Measurements from ENCODE around the gene ABHD1. TPM values are rescaled to one million over a fixed set of nuclear protein-coding genes. Genes with fewer than 3 reads are reported as not detected.
A peak's percentile ranks its signal among the peaks of the same experiment; 100 is the strongest.

ABHD1 gene
- total RNA-seq, 5 donors from 2014 or later (not counting 1 experiment from before 2014, with no cell fraction given): 0.66 to 1.4 (median 1.2) TPM

DNA sequence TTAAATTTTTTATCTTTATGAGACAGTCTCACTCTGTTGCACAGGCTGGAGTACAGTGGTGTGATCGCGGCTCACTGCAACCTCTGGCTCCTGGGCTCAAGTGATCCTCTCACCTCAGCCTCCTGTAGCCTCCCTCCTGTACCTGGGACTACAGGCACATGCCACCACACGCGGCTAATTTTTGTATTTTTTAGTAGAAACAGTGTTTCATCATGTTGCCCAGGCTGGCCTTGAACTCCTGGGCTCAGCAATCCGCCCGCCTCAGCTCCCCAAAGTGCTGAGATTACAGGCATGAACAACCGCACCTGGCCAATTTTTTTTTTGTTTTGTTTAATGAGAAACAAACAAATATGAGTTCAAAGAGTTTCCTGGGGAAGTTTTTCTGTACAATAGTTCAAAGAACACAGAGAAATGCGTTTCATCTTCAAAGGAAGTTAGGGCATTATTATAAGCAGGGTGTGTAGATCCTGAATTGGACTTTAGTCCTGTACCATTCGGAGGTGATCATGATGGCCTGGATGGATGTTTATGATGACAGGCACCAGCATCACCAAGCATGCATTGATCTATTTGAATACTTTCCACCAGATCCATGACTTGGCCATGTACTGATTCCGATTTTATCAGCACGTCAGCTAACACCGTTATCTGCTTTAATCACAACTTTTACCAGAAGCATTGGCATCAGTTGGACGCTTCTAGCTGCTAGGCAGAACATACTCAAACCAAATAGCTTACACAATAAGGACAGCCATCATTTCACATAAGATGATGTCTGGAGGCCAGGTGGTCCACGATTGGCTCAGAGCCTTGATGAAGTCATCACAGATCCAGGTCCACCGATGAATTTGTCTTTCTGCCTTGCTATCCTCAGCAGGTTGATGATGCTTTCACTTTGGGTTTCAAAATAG lies 54.1 kb downstream of the ABHD1 start:
- H3K4me1 Mint-ChIP-seq: no peaks in the 10 kb centered on the region
- H3K36me3 ChIP-seq (ENCODE audit: control insufficient read depth in 2 of 2, extremely low read depth in 1 of 2, insufficient read depth in 1 of 2, low read length in 1 of 2): no peaks in the 10 kb centered on the region
- H3K27ac Mint-ChIP-seq: no peak overlapping the region
- 79% methylated on average over 5 of the region's 15 CpGs for WGBS (ENCODE audit: insufficient coverage)
- H3K27me3 Mint-ChIP-seq: peaks cover 32 to 37% of the 10 kb centered on the region in 2 donors
- H3K9me3 Mint-ChIP-seq: no peaks in the 10 kb centered on the region
- H3K4me3 Mint-ChIP-seq: no peak overlapping the region
- ATAC-seq (replicated peaks in 1 of 4) (no peak), DNase-seq (no peak)
- peaks cover 2 to 36% of the 10 kb centered on the region in 2 experiments for H3K27me3 ChIP-seq (replicated peaks in 1 of 2; ENCODE audit: control insufficient read depth in 2 of 2, extremely low read depth in 1 of 2, insufficient read depth in 2 of 2, low read length in 1 of 2)
- no peak overlapping the region for H3K4me3 ChIP-seq (ENCODE audit: control insufficient read depth in 1 of 2, extremely low read depth in 1 of 2, low read length in 1 of 2)
- POLR2A ChIA-PET: no interaction called here
- no peaks in the 10 kb centered on the region for H3K4me1 ChIP-seq (ENCODE audit: control insufficient read depth in 1 of 2, extremely low read depth in 1 of 2, insufficient read depth in 2 of 2, low read length in 2 of 2)
- no peaks in the 10 kb centered on the region for H3K9me3 ChIP-seq
- H3K27ac ChIP-seq (ENCODE audit: low read length): no peak overlapping the region
- H3K36me3 Mint-ChIP-seq: no peaks in the 10 kb centered on the region
- CTCF ChIA-PET: interaction anchor here (0.6 to 0.7 kb wide), 4 partner anchors 11 to 107 kb away, joined by 4 to 7 read pairs (median 4); no protein-coding TSS in a partner anchor

DNA sequence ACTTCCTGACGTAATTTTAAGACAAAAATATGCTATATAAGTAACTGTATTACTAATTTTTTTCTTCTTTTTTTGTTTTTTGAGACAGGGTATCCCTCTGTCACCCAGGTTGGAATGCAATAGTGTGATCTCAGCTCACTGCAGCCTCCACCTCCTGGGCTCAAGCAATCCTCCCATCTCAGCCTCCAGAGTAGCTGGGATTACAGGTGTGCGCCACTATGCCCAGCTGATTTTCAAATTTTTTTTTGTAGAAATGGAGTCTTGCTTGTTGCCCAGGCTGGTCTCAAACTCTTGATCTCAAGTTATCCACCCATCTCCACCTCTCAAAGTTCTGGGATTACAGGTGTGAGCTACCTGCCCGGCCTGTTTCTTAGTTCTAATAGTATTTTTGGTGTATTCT lies 54.9 kb downstream of the ABHD1 start:
- Mint-ChIP-seq H3K27ac (no peak overlapping the region), H3K9me3 (no peaks in the 10 kb centered on the region), H3K27me3 (peaks cover 33 to 38% of the 10 kb centered on the region in 2 donors), H3K4me1 (no peaks in the 10 kb centered on the region), H3K36me3 (no peaks in the 10 kb centered on the region), H3K4me3 (no peak overlapping the region)
- H3K4me1 ChIP-seq (ENCODE audit: control insufficient read depth in 1 of 2, extremely low read depth in 1 of 2, insufficient read depth in 2 of 2, low read length in 2 of 2): no peaks in the 10 kb centered on the region
- WGBS (ENCODE audit: insufficient coverage): no CpG with 5 or more reads among the region's 3 CpGs
- H3K4me3 ChIP-seq (ENCODE audit: control insufficient read depth in 1 of 2, extremely low read depth in 1 of 2, low read length in 1 of 2): no peak overlapping the region
- CTCF ChIA-PET: no interaction called here
- POLR2A ChIA-PET: no interaction called here
- H3K36me3 ChIP-seq (ENCODE audit: control insufficient read depth in 2 of 2, extremely low read depth in 1 of 2, insufficient read depth in 1 of 2, low read length in 1 of 2): no peaks in the 10 kb centered on the region
- H3K27me3 ChIP-seq (replicated peaks in 1 of 2; ENCODE audit: control insufficient read depth in 2 of 2, extremely low read depth in 1 of 2, insufficient read depth in 2 of 2, low read length in 1 of 2): peaks cover 0 to 33% of the 10 kb centered on the region in 2 experiments
- no peak overlapping the region for H3K27ac ChIP-seq (ENCODE audit: low read length)
- no peaks in the 10 kb centered on the region for H3K9me3 ChIP-seq
- ATAC-seq (replicated peaks in 1 of 4): no peak
- DNase-seq: no peak

DNA sequence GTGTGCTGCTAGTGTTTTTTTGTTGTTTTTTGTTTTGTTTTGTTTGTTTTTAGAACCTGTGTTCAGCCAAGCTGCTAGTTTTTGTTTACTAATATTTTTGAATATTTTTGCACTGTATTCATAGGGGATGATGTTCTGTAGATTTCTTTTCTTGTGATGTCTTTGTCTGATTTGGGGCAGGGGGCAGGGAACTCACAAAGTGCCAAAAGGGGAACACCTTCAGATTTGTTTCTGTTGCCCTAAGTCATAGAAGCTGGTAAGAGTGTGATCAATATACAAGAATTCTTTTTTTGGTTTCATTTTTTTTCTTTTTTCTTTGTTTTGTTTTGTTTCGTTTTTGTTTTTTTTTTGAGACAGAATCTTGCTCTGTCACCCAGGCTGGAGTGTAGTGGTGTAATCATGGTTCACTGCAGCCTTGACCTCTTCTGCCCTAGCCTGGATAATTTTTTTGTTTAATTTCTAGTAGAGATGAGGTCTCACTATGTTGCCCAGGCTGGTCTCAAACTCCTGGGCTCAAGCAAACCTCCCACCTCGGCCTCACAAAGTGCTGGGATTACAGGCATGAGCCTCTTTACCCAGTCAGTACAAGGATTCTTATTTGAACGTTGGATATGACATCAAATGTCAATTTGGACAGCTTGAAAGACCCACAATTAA lies 55.9 kb downstream of the ABHD1 start:
- CTCF ChIA-PET: no interaction called here
- no peaks in the 10 kb centered on the region for H3K36me3 Mint-ChIP-seq
- no peaks in the 10 kb centered on the region for H3K9me3 Mint-ChIP-seq
- H3K4me1 Mint-ChIP-seq: no peaks in the 10 kb centered on the region
- Histone ChIP-seq H3K27ac (ENCODE audit: low read length) (no peak overlapping the region), H3K4me3 (ENCODE audit: control insufficient read depth in 1 of 2, extremely low read depth in 1 of 2, low read length in 1 of 2) (no peak overlapping the region), H3K36me3 (ENCODE audit: control insufficient read depth in 2 of 2, extremely low read depth in 1 of 2, insufficient read depth in 1 of 2, low read length in 1 of 2) (no peaks in the 10 kb centered on the region), H3K9me3 (no peaks in the 10 kb centered on the region), H3K4me1 (ENCODE audit: control insufficient read depth in 1 of 2, extremely low read depth in 1 of 2, insufficient read depth in 2 of 2, low read length in 2 of 2) (no peaks in the 10 kb centered on the region), H3K27me3 (replicated peaks in 1 of 2; ENCODE audit: control insufficient read depth in 2 of 2, extremely low read depth in 1 of 2, insufficient read depth in 2 of 2, low read length in 1 of 2) (peaks cover 0 to 35% of the 10 kb centered on the region in 2 experiments)
- DNase-seq (no peak), ATAC-seq (replicated peaks in 1 of 4) (no peak)
- H3K27me3 Mint-ChIP-seq: peaks cover 37 to 40% of the 10 kb centered on the region in 2 donors
- no CpG with 5 or more reads among the region's 3 CpGs for whole genome bisulfite sequencing (ENCODE audit: insufficient coverage)
- H3K4me3 Mint-ChIP-seq: no peak overlapping the region
- POLR2A ChIA-PET: no interaction called here
- peak overlapping the region in 1 of 2 donors; percentile 56 for H3K27ac Mint-ChIP-seq

Other genes with a start within 250 kb of the ABHD1 start
- gene MAPRE3, start 153.2 kb upstream of the ABHD1 start, total RNA-seq: 1 to 10 TPM; 4.0 to 5.1 (median 4.7) TPM
- 10 to 100 TPM; 37.6 to 84.5 (median 71.6) TPM for gene TMEM214, start 90.8 kb upstream of the ABHD1 start, total RNA-seq
- 10 to 100 TPM in 3 of 5 donors, 1 to 10 TPM in 2; 9.5 to 13.3 (median 11.2) TPM for gene AGBL5, start 72.1 kb upstream of the ABHD1 start, total RNA-seq
- gene OST4, start 52.2 kb upstream of the ABHD1 start, total RNA-seq: 100 to 1,000 TPM; 217 to 292 (median 236) TPM
- gene EMILIN1, start 45.2 kb upstream of the ABHD1 start, total RNA-seq: 1 to 10 TPM in 1 of 5 donors, under 1 TPM in 4; 0.28 to 1.1 (median 0.85) TPM
- 1 to 10 TPM; 3.7 to 9.1 (median 6.7) TPM for gene KHK, start 37.0 kb upstream of the ABHD1 start, total RNA-seq
- gene CGREF1, start 4.7 kb upstream of the ABHD1 start, total RNA-seq: 1 to 10 TPM in 1 of 5 donors, under 1 TPM in 3, not detected in 1; 0.21 to 1.1 (median 0.34) TPM
- 10 to 100 TPM; 23.3 to 62.2 (median 59.9) TPM for gene PREB, start 10.8 kb downstream of the ABHD1 start, total RNA-seq
- gene PRR30, start 15.6 kb downstream of the ABHD1 start, total RNA-seq: not detected
- gene TCF23, start 25.2 kb downstream of the ABHD1 start, total RNA-seq: not detected
- gene ATRAID, start 88.2 kb downstream of the ABHD1 start, total RNA-seq: 100 to 1,000 TPM in 2 of 5 donors, 10 to 100 TPM in 3; 78.9 to 106 (median 96.0) TPM
- 100 to 1,000 TPM in 2 of 5 donors, 10 to 100 TPM in 3; 37.5 to 214 (median 43.0) TPM for gene SLC5A6, start 88.5 kb downstream of the ABHD1 start, total RNA-seq
- 10 to 100 TPM; 38.5 to 78.2 (median 65.4) TPM for gene CAD, start 93.6 kb downstream of the ABHD1 start, total RNA-seq
- under 1 TPM in 2 of 5 donors, not detected in 3; 0.06 to 0.26 TPM for gene SLC30A3, start 139.2 kb downstream of the ABHD1 start, total RNA-seq
- not detected for gene DNAJC5G, start 151.6 kb downstream of the ABHD1 start, total RNA-seq
- gene TRIM54, start 158.6 kb downstream of the ABHD1 start, total RNA-seq: not detected
- 1 to 10 TPM; 1.8 to 7.8 (median 4.2) TPM for gene UCN, start 184.6 kb downstream of the ABHD1 start, total RNA-seq
- 10 to 100 TPM; 64.5 to 99.1 (median 93.6) TPM for gene MPV17, start 199.3 kb downstream of the ABHD1 start, total RNA-seq
- 10 to 100 TPM; 69.8 to 89.9 (median 82.1) TPM for gene GTF3C2, start 232.9 kb downstream of the ABHD1 start, total RNA-seq
- 10 to 100 TPM; 35.6 to 50.3 (median 40.5) TPM for gene EIF2B4, start 246.5 kb downstream of the ABHD1 start, total RNA-seq
- gene SNX17, start 246.8 kb downstream of the ABHD1 start, total RNA-seq: 100 to 1,000 TPM in 3 of 5 donors, 10 to 100 TPM in 2; 77.9 to 130 (median 121) TPM

All from T-cell (primary cell).